HG03196 (cell line): Measurements from ENCODE around the gene PQBP1.

Experiments
- ATAC-seq: cut with Tn5 transposase; IDR thresholded peaks from one replicate; pipeline ENCODE4 v1.9.1; 2021; ENCODE audit not compliant: unreplicated experiment

PQBP1 gene

GRCh38 chrX:48901069-48901468 lies 3.3 kb downstream of the PQBP1 start:
- ATAC-seq = no peak

DNA sequence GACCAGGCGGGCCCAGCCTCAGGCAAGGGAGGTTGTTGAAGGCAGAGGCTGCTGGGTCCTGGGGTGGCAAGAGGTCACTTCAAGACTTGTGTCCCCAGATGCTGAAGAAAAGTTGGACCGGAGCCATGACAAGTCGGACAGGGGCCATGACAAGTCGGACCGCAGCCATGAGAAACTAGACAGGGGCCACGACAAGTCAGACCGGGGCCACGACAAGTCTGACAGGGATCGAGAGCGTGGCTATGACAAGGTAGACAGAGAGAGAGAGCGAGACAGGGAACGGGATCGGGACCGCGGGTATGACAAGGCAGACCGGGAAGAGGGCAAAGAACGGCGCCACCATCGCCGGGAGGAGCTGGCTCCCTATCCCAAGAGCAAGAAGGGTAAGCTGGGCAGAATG lies 4.4 kb downstream of the PQBP1 start:
- ATAC-seq = no peak

DNA sequence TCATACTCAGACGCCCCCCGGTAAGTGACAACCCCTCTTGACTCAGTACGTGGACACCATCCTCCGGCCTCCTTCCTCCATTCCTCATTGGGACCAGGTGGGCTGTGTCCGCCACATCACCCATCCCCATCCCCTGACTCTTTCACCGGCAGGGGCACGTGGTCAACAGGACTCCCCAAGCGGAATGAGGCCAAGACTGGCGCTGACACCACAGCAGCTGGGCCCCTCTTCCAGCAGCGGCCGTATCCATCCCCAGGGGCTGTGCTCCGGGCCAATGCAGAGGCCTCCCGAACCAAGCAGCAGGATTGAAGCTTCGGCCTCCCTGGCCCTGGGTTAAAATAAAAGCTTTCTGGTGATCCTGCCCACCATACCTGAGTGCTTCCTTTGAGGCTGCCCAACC lies 5.0 kb downstream of the PQBP1 start:
- no peak for ATAC-seq

- no peak for ATAC-seq
These were observed 5.6 kb downstream of the PQBP1 start for GRCh38 chrX:48903290-48903689.

DNA sequence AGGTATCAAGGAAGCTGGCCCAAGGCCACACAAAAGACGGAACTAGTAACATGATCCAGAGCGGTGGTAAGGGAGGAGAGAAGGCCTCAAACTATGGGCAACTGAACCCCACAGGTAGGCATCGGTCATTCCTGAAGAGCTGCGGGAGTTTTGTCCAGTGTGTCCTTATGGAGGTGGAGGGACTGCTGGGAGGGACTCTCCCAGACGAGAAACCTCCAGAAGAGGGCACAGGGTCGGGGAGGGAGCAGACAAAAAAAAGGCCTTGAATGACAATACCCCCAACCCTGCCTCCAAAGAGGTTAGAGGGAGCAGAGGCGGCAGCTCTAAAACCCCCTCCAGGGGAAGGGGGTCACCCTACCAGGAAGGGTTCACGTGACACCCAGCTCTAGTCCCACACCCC lies 6.5 kb downstream of the PQBP1 start:
- no peak for ATAC-seq

GRCh38 chrX:48904626-48905025 lies 6.9 kb downstream of the PQBP1 start:
- no peak for ATAC-seq

- ATAC-seq = no peak
These were observed 7.5 kb downstream of the PQBP1 start for GRCh38 chrX:48905090-48905790.

GRCh38 chrX:48908600-48908999 lies 10.9 kb downstream of the PQBP1 start:
- ATAC-seq = no peak

DNA sequence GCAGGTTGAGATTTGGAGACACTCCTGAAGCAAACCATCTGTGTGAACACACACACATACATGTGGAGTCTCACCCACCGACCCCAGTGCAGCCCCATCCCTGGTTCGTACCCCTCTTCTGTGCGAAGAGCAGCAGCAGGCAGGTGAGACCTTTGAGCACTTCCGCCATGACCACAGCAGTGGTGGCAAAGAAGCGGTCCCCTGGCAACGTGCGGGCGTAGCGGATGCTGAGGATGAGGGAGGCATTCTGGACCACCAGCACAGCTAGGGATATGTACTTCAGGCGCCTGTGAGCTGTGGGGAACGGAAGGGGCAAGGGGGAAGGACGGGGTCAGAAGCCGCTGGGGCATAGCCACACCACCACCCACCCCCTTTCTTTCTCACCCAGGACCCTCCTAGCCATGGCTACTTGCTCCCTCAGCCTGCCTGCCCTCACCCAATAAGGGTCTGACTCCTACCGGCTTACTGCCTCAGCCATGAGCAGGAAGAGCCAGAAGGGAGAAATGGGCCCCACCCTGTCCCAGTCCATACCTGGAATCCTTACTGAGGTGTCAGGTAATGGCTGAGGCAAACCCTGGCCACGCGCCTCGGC lies 12.1 kb downstream of the PQBP1 start:
- no peak for ATAC-seq

DNA sequence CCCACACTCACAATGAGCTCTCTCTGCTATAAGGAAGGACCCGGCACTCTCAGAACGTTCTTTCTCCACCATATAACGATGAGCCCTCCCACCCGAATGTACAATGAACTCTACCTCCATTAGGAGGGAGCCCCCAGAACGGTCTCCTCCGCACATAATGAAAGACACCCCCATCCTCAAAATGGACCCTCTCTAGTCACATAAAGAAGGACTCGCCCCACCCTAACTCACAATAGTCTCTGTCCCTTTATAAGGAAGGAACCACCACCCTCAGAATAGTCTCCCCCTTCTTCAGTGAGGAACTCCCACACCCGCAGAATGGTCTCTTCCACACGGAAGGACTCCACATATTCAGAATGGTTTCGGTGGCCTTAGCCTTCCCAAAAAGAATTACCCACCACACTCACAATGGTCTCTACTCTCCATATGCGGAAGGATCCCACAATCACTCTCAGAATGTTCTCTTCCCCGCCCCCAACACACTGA lies 13.2 kb downstream of the PQBP1 start:
- ATAC-seq = no peak

DNA sequence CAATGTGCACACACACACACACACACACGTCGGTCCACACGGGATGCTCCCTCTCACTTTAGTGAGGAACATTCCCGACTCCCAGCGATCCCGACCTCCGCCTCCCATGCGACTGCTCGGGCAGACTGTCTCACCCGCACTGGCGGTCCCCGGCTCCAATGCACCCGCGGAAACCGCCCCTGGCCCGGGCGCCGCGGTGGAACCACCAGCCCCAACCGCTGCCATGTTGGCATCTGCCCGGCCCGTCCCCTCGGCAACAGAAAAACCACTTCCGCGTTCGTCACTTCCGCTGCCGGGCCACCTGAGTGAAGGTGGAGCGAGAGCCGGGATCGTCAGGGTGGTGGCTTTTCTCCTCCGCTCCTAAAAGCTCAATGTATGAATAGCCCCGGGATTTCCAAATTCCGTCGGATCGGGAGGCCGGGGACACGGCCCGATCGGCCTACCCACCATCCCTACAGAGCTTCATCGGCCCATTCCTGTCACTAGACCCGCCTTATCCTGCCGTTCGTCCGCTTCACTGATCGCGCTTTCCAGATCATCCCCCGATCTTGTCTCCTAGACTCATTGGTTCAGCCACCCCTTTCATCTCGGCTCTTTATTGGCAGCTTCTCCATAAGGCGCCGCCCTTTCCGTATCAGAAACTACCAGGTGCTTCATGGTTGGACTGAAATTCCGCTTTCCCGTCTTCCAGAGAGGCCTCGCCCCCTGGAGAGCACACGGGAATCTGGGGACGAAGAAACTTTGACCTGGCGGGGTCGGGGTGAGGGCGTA lies 13.9 kb downstream of the PQBP1 start, which contains the start of gene SLC35A2:
TSS of gene SLC35A2 (minus strand) at position 235 of the 771 bp plus-strand sequence. CDS start at position 225, 10 bp downstream.
- ATAC-seq = peak; percentile 63

DNA sequence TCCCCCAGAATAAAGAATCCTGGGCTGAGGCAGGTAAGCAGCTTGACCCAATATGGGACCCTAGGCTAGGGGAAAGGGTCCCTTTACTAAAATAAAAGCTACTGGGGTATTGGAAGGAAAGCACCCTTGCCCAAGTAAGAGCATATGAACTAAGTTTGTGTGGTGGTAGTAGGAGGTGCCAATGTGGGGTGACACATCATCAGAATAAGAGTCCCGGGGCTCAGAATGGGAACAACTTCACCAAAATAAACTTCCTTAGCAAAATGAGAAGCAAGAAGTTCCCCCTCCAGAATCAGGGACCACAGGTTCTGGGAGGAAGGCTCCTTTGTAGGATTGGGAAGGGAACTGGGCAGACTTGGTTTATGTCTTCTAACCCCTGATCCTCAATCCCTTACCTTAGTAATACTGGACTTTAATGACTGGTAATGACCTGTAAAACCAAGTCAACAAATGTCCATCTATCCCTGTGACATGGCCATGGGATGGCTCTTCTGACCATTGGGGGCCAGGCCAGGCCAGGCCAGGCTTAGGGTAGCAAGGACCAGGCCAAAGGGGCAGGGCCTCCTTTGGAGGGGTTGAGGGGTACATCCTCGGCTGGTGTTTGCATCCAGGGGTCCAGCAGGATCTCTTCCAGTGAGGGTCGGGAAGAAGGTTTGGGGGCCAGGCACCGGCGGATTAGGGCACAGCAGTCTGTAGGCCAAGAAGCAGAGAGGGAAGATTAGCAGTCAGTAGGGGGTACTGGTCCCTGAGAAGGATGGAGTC lies 16.1 kb downstream of the PQBP1 start:
- ATAC-seq = no peak

DNA sequence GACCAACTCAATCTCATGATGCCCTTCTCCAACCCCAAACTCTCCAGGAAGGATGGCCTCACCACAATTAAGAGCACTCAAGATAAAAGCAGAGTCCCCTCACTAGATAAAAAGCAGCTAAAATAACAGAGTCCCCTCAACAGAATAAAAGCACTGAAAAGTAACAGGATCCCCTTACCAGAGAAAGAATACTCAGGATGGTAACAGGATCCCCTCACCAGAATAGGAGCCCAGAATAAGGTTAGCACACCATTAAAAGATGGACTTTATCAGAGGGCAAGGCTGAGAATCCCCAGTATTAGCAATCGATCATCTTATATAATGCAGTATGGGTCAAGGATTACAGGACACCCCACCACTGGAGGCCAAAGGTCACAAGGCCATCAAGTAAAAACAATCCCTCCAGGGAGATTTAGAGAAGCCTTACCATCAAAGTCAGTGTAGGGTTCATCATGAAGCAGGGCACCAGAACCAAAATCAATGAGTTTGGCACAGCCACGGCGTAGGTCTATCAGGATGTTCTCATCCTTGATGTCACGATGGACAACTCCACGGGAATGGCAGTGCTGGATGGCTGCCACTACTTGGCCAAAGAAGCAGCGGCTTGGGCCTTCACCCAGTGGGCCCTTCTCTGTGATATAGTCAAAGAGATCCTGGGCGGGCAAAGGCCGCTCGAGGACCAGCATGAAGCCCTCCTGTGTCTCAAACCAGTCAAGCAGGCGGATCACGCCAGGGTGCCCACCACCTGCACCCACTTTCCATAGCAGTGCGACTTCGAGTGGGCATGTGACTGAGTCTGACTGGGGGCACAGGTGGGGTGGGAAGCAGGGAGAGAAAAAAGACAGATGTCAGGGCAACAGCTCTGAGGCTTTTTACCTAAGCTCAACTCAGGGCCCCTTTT lies 17.1 kb downstream of the PQBP1 start:
- no peak for ATAC-seq

DNA sequence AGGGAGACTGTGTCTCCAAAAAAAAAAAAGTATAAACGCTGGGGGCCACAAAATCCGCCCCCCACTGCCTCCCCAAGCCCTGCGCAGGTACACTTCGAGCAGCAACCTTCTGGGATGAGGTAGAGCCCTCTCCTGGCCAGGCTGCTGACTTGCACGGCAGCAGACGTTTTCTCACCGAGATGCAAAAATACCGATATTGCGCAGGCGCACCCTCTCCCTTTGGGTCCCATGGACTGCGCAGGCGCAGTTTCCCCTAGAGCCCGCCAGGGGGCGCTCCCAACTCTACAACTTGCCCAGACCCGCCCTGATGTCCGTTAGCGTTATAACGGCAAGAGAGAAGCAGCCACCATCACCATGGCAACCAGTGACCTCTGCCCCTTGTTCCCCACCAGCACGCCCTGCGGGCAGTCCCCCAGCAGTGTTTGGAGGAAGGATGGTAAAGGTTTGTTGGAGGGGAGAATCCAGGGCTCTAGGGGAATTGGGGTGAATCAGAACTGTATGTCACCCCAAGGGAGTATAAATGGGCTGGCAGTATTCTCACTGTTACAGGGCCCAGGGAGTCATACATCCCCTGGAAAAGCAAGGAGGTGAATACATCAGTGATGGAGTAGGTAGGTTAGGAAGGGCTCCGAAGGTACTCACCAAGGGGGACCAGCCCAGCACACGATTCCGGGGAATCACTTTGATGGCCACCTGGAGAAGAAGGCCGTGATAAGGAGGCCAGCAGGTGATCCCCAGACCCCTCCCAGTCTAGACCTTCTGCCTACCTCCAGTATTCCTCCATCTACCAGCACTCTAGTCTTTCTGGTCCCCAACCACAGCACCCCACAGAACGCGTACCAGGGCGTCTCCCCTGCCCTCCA lies 19.6 kb downstream of the PQBP1 start:
- ATAC-seq = peak; percentile 33

GRCh38 chrX:48918301-48918642 lies 20.5 kb downstream of the PQBP1 start:
- no peak for ATAC-seq

GRCh38 chrX:48918643-48919340 lies 21.1 kb downstream of the PQBP1 start, which contains the start of gene PIM2:
TSS of gene PIM2 (minus strand) at chrX:48919024. CDS start at chrX:48918834, 190 bp downstream.
- ATAC-seq = peak; percentile 77

- no peak for ATAC-seq
These were observed 21.7 kb downstream of the PQBP1 start for GRCh38 chrX:48919360-48919841.

DNA sequence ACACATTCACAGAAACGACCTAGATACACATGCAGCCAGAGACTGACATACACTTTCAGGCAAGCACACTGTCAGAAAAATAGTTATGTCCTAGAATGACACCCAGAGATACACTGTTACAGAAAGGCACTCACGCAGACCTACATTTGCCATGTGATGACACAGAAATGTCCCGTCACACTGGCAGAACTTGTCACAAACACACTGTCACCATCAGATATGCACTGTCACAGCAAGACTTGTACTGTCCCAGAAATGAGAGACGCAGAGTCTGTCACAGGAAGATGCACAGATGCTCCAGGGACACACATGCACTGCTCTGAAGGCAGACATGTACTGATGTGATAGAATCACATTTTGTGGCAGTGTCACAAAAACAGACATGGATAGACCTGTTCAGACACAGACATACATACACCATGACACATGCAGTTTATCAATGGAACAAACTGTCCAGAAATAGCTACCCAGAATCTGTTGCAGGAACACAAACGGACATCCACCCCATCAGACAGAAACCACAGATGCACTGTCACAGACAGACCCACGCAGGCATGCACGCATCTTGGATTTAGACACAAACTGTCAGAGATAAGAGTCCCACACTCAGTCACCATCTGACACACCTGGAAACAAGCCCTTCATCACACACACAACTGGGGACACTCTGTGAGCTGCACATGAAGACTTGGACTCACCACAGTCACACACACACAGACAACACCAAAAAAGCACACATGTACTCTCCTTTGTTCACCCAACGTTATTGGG lies 22.4 kb downstream of the PQBP1 start:
- ATAC-seq = no peak
